GM12878 (cell line): ENCODE measurements around the gene PHC2. TPM values are rescaled to one million over a fixed set of nuclear protein-coding genes. Genes with fewer than 3 reads are reported as not detected.
A peak's percentile ranks its signal among the peaks of the same experiment; 100 is the strongest.

Source experiments
- ATAC-seq: fragments of 200-7000 bp; cut with Tn5 transposase; 3 replicates; pipeline ENCODE4 v1.9.1; 2020; ENCODE audit warnings: mild to moderate bottlenecking, moderate library complexity
- BruUV-seq: library from RNA; stranded (reverse); fragments of 400-500 nt; replicated peaks from 2 replicates; lab custom pipeline; 2021; lab: Mats Ljungman, UMichigan
- CTCF ChIA-PET: fragments of 300-600 bp; sonication (Branson Sonifier 250); formaldehyde crosslinking; extraction: SDS; loops from one replicate; lab custom pipeline; 2021; ENCODE audit warnings: inconsistent platforms; lab: Yijun Ruan, JAX
- POLR2A ChIA-PET: fragments of 350-600 bp; formaldehyde crosslinking; extraction: SDS; loops from one replicate; lab custom pipeline; 2021; ENCODE audit warnings: inconsistent platforms; lab: Charles Lee
- RAD21 ChIA-PET: fragments of 300-600 bp; sonication (Branson Sonifier 250); formaldehyde crosslinking; loops from one replicate; lab custom pipeline; 2023; ENCODE audit warnings: antibody characterized with exemption; ENCODE audit not compliant: unreplicated experiment; lab: Charles Lee
- SMC1A ChIA-PET: fragments of 300-600 bp; sonication (Branson Sonifier 250); formaldehyde crosslinking; loops from one replicate; lab custom pipeline; 2023; ENCODE audit not compliant: unreplicated experiment, uncharacterized antibody; lab: Charles Lee
- DNase-seq: peaks from one replicate; pipeline ENCODE4 v3.0.0-alpha.2; 2011; ENCODE audit warnings: low read depth, low spot score
- FAIRE-seq: peaks from 3 replicates; lab custom pipeline; 2011; peaks lifted over from hg19 to GRCh38; lab: Jason Lieb, UNC
- H2AFZ ChIP-seq: 2 replicates; pipeline ENCODE4 v1.6.0; 2011; ENCODE audit warnings: low read depth, low read length, control low read depth; ENCODE audit not compliant: control insufficient read depth
- H3K27ac ChIP-seq: 2 replicates; pipeline ENCODE4 v1.5.1; 2011; ENCODE audit warnings: control low read depth; ENCODE audit not compliant: control insufficient read depth, insufficient read depth
- H3K27me3 ChIP-seq, 2 experiments: replicated peaks in 1 of 2; 2 replicates each; pipeline versions ENCODE4 v1.6.0 to v1.6.1; 2011; ENCODE audit warnings: low read length in 1 of 2; ENCODE audit not compliant: control insufficient read depth in 2 of 2, insufficient read depth in 2 of 2
- H3K36me3 ChIP-seq, 2 experiments: 2 replicates each; pipeline ENCODE4 v1.5.1; 2011; ENCODE audit warnings: low read length in 1 of 2; ENCODE audit not compliant: control insufficient read depth in 2 of 2, insufficient read depth in 2 of 2
- H3K4me1 ChIP-seq: 2 replicates; pipeline ENCODE4 v1.6.1; 2011; ENCODE audit warnings: mild to moderate bottlenecking, low read length, moderate library complexity, mixed read lengths; ENCODE audit not compliant: control insufficient read depth, insufficient read depth
- H3K4me2 ChIP-seq: 2 replicates; pipeline ENCODE4 v1.6.0; 2011; ENCODE audit warnings: control low read depth; ENCODE audit not compliant: control insufficient read depth, insufficient read depth
- H3K4me3 ChIP-seq: fragments of 200-600 bp; sonication (generic); 2 replicates; pipeline ENCODE4 v1.5.1; 2016
- H3K79me2 ChIP-seq: 2 replicates; pipeline ENCODE4 v1.6.0; 2011; ENCODE audit warnings: low read length; ENCODE audit not compliant: control insufficient read depth, insufficient read depth
- H3K9ac ChIP-seq: 2 replicates; pipeline ENCODE4 v1.8.0; 2011; ENCODE audit warnings: low read length, control low read depth, mixed read lengths; ENCODE audit not compliant: control insufficient read depth, insufficient read depth
- H3K9me3 ChIP-seq: replicated peaks from 3 replicates; pipeline ENCODE4 v1.5.1; 2011; ENCODE audit warnings: mild to moderate bottlenecking, low read length; ENCODE audit not compliant: control insufficient read depth, insufficient read depth
- H4K20me1 ChIP-seq: 2 replicates; pipeline ENCODE4 v1.6.0; 2011; ENCODE audit not compliant: control insufficient read depth, insufficient read depth
- BHLHE40 ChIP-seq, 2 experiments: fragments of 450-650 bp in 1 of 2; IDR thresholded peaks; 2 replicates each; pipeline ENCODE4 v1.6.1; 2011 to 2017; ENCODE audit warnings: low read depth in 2 of 2, borderline replicate concordance in 1 of 2, improper control_type of control experiment in 1 of 2, low read length in 1 of 2, mild to moderate bottlenecking in 1 of 2
- IKZF2 ChIP-seq, 2 experiments: fragments of 450-650 bp; IDR thresholded peaks; 2 replicates each; pipeline ENCODE4 v1.6.1; 2017; ENCODE audit warnings: mild to moderate bottlenecking in 2 of 2, moderate library complexity in 2 of 2
- KDM1A ChIP-seq: fragments of 200-600 bp; sonication (generic); IDR thresholded peaks from 2 replicates; pipeline ENCODE4 v1.6.1; 2016; ENCODE audit warnings: borderline replicate concordance
- NFXL1 ChIP-seq: fragments of 450-650 bp; IDR thresholded peaks from 2 replicates; pipeline ENCODE4 v1.6.1; 2017; ENCODE audit warnings: antibody characterized with exemption, mild to moderate bottlenecking, borderline replicate concordance
- USF1 ChIP-seq: IDR thresholded peaks from 2 replicates; pipeline ENCODE4 v1.6.1; 2011; ENCODE audit warnings: borderline replicate concordance, low read depth, mild to moderate bottlenecking, moderate library complexity, mixed read lengths, low read length; ENCODE audit not compliant: insufficient read depth; ENCODE audit errors: extremely low read length
- WGBS: methylation state at CpG from one replicate; pipeline ENCODE4 v1.1.6; 2016; ENCODE audit warnings: low lambda C conversion rate; ENCODE audit not compliant: insufficient replicate concordance, insufficient coverage; ENCODE audit errors: missing lambda C conversion rate; 5-methylcytosine and 5-hydroxymethylcytosine counted together
- in situ Hi-C: fragments of 300-500 bp; cut with MboI; formaldehyde crosslinking; loops from 9 replicates; pipeline ENCODE4 v1.14.3; 2018; ENCODE audit warnings: mixed read lengths
- intact Hi-C: fragments of 100-400 bp; cut with micrococcal nuclease; formaldehyde crosslinking; loops from one replicate; pipeline ENCODE4 v1.14.2; 2022; ENCODE audit not compliant: unreplicated experiment
- polyA plus RNA-seq, 11 experiments: library from polyadenylated mRNA; depleted of rRNA in 4 of 11; unstranded in 6 of 11; stranded (reverse) in 5 of 11; fragments of >200 nt; fragmentation: Nextera tagmentation in 4 of 11; fragmentation: Illumina TruSeq in 1 of 11; extraction: Ambion mirVana in 4 of 11; extraction: Trizol in 1 of 11; gene quantifications; 1 replicate in 1 of 11; 2 replicates in 10 of 11; pipeline versions ENCODE4 v1.2.1 to v1.2.3, GENCODE V29; 2011 to 2016; ENCODE audit warnings: inconsistent platforms in 2 of 11, missing spikeins in 2 of 11, low read depth in 1 of 11
- total RNA-seq, 4 experiments: library from RNA; depleted of rRNA in 3 of 4; stranded (reverse); fragments of >200 nt in 3 of 4; fragmentation: Illumina TruSeq in 1 of 4; extraction: Trizol in 1 of 4; gene quantifications; 2 replicates each; pipeline versions ENCODE4 v1.2.1 to v1.2.3, GENCODE V29; 2013 to 2021
- TF ChIP-seq, protein P1 (sequence below): IDR thresholded peaks from 2 replicates; pipeline ENCODE4 v1.6.1; 2012; ENCODE audit warnings: low read depth, low read length, improper control_type of control experiment

The PHC2 gene
- total and polyA plus RNA-seq, 10 of the 15 experiments (the other 5 are each of a cell fraction or from before 2014, with no cell fraction given), result 2.0 to 35.9 (median 16.4) TPM

GRCh38 chr1:33379631-33380354, 51.1 kb downstream of the PHC2 start (continued):
- TF ChIP-seq, protein P1, sequence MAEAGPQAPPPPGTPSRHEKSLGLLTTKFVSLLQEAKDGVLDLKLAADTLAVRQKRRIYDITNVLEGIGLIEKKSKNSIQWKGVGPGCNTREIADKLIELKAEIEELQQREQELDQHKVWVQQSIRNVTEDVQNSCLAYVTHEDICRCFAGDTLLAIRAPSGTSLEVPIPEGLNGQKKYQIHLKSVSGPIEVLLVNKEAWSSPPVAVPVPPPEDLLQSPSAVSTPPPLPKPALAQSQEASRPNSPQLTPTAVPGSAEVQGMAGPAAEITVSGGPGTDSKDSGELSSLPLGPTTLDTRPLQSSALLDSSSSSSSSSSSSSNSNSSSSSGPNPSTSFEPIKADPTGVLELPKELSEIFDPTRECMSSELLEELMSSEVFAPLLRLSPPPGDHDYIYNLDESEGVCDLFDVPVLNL, result no peak
- no peak for TF ChIP-seq NFXL1
- no peak for TF ChIP-seq KDM1A

- SMC1A ChIA-PET, result no interaction called here
- in situ Hi-C loops, result no loop called here
- RAD21 ChIA-PET, result no interaction called here
- ATAC-seq (no peak), FAIRE-seq (no peak), DNase-seq (peak; percentile 25)
- TF ChIP-seq IKZF2 (IDR thresholded peaks at IDR 0.05) (no peak), USF1 (peak; percentile 29), BHLHE40 (IDR thresholded peaks at IDR 0.05; ENCODE audit: borderline replicate concordance in 1 of 2, low read depth in 2 of 2, low read length in 1 of 2) (0 out of 4 replicates have a peak, but pooled peaks of 1 of the 2 experiments have one; percentile 5)
- BruUV-seq, result no TSS peak
- intact Hi-C loops, result loop anchor here (5.0 kb wide), 1 partner anchor 233 kb away; no protein-coding TSS in a partner anchor
- POLR2A ChIA-PET, result no interaction called here
- H3K9ac ChIP-seq, result no peak overlapping the region
- no peaks in the 10 kb centered on the region for H3K36me3 ChIP-seq
- no peaks in the 10 kb centered on the region for H3K27me3 ChIP-seq
- CTCF ChIA-PET, result no interaction called here
- H3K4me3 ChIP-seq, result no peak overlapping the region
- H3K4me2 ChIP-seq, result no peak overlapping the region
- no peaks in the 10 kb centered on the region for H3K79me2 ChIP-seq
- no peak overlapping the region for H2AFZ ChIP-seq
- H4K20me1 ChIP-seq, result no peaks in the 10 kb centered on the region
- H3K4me1 ChIP-seq, result peaks cover 9% of the 10 kb centered on the region
- H3K27ac ChIP-seq, result no peak overlapping the region
- WGBS, result 30% methylated on average over 2 of the region's 5 CpGs
- H3K9me3 ChIP-seq, result no peaks in the 10 kb centered on the region
These were observed 51.9 kb downstream of the PHC2 start for GRCh38 chr1:33378976-33379375.
